GM12872 (cell line): ENCODE results near the gene EXOC2.

Experiments
- TF ChIP-seq, protein P1 (sequence below): IDR thresholded peaks from 3 replicates; pipeline ENCODE4 v1.5.1; 2011; ENCODE audit warnings: low read depth, mild to moderate bottlenecking, low read length, moderate library complexity; ENCODE audit not compliant: insufficient read depth

Gene EXOC2

DNA sequence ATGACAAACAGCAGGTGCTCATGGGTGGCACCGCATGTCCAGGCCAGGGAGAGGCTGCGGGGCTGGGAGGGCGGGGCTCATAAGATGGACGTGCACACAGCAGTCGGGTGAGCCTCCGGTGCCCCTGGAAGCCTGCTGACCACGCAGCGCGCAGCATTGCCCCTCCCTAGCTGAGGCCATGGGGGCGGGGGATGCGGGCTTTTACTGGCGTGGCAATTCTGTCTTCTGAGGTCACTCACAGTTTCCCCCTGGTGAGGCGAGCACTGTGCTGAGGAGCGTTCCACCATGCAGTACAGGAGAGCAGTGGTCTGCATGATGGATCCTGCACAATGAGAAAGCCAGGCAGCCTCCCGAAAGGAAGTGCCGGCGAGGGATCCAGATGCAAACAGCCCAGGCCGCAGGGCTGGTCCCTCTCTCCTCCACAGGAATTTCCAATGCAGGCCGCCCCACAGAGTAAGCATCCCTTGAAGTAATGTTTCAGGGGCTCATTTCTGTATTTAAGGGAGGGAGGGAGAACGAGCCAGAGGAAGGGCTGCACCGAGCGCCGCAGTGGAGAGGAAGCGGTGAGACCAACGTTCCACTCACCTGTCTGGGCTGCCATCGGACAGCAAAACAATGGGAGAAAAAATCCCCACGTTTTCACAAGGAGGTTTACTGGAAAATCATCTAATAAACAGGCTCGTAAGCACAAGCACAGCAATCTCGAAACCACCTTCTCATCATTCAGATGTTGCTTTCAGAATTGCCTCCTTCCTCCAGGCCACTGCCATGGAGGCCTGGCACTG, 245.4 kb downstream of the EXOC2 start:
- TF ChIP-seq, protein P1, sequence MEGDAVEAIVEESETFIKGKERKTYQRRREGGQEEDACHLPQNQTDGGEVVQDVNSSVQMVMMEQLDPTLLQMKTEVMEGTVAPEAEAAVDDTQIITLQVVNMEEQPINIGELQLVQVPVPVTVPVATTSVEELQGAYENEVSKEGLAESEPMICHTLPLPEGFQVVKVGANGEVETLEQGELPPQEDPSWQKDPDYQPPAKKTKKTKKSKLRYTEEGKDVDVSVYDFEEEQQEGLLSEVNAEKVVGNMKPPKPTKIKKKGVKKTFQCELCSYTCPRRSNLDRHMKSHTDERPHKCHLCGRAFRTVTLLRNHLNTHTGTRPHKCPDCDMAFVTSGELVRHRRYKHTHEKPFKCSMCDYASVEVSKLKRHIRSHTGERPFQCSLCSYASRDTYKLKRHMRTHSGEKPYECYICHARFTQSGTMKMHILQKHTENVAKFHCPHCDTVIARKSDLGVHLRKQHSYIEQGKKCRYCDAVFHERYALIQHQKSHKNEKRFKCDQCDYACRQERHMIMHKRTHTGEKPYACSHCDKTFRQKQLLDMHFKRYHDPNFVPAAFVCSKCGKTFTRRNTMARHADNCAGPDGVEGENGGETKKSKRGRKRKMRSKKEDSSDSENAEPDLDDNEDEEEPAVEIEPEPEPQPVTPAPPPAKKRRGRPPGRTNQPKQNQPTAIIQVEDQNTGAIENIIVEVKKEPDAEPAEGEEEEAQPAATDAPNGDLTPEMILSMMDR: no peak

DNA sequence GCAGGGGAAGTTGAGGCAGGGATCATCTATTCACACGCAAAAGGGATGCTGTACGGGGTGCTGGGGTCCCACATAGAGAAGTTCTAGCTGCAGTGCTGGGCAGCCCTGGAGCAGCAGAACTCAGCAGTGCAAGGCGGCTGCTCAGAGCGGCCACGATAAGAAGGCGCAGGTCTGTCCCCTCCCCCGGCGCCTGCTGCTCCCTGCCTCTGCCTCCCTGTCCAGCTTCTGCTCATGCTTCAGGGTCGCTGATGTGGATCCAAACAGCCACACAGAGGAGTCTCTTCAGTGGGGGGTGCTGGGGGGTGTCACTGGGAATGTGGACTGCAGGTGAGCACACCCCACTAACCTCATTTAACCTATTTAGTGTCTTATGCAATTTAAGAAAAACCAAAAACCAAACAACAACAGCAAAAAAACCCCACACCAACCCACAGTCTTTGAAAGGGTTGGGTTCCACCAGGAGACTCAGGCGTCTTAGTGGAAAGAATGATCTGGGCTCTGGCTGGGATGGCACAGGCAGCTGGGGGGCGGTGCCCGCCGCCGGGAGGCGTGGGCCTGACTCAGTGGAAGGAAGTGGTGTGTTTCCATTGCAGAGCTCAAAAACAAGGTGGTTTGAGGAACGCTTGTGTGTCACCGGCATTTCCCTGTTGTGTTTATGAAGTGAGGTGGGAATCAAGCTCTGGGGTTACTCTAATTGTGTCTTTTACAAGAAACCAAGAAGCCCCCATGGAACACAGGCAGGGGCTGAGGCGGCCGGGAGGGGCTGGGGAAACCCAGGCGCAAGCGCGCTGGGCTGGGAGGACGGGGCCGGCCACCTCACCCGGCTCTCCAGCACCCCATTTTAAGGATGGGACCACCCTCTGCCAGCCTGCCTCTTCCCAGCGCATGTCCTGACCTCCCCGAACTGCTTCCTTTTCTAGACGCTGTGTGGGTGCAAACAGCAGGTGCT, 246.2 kb downstream of the EXOC2 start:
- TF ChIP-seq, protein P1: no peak

DNA sequence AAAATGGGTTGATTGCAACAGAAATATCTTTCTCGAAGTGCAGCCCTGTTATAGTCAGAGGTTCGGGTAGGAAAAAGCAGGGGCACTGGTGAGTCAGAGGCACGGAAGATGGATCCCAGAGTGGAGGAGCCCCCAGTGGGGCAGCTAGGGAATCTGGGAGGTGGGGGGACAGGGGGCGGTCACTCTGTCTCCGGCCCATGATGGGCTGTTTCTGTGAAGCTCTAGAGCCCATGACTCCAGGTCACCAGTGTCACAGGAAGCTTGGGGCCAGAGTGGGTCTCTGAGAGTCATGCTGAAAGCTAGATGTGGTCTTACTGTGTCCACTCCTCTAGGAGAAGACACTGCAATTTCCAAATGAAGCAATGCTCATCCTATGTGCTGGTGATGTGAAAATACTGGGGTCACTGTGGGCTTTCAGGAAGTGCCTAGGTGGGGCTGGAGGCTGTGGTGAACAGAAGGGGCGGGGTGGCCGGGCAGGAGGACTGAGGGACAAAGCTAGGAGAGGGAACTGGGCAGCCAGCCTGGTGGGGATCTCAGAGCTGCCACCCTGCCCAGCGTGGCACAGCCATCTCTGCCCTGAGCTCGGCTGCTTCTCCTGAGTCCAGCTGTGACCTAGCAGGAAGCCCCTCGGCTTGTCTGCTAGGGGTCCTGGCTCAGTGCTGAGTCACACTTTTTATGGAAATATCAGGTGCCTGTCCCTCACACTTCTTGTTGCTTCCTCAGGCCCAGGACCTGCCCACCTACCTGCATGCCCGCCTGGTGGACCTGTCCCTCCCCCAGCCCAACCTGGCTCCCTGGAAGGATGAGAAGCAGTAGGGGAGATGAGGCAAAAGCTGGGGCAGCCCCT, 247.1 kb downstream of the EXOC2 start:
- TF ChIP-seq, protein P1: no peak

DNA sequence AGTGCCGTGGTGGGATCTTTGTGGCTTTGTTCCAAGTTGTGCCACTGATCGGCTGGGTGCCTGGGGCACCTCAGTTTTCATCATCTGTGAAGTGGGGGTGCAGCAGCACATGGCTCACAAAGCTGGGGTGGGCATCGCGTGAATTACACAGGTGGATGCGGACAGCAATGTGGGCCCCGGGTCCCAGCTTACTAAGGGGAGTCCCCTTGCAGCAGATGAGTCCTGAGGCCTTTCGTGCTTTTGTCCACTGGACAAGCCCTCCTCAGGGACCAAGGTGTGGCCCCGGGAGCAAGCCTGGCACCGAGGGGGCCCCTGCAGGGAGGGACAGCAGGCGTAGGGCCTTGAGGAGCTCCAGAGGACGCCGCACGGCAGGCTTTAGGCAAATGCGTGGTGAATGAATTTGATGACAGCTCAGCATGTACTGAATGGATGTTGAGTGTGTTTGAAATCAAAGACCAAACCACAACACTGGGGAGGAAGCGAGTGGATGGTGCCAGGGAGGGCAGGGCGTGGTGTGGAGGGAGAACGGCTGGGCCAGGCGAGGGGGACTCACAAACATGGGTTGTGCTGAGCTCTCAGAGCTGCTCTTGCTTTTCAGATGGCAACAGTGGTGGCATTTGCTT, 248.2 kb downstream of the EXOC2 start:
- TF ChIP-seq, protein P1: no peak

DNA sequence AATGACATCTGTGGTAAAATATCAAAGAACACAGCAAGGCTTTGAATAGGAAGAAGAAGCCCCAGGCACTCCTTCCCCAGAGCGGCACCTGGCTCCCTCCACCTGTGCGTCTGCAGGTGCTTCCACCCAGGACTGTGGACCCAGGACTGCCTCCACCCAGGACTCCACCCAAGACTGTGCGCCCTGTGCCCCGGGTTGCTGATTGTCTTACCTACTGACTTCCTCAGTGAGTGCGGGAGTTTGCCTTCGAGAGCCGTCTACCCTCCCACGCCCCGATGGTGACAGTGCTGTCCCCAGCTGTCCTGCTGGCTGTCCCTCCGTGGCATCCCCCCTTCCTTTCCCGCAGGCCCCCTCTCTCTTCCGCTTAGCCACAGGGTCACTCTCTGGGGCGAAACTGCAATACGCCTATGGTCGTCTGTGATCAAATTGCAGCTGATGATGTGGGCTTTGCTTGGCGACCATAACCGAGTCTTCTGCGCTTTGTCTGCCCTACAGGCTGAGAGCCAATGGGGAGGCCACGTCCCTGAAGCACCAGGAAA, 249.2 kb downstream of the EXOC2 start:
- TF ChIP-seq, protein P1: no peak

DNA sequence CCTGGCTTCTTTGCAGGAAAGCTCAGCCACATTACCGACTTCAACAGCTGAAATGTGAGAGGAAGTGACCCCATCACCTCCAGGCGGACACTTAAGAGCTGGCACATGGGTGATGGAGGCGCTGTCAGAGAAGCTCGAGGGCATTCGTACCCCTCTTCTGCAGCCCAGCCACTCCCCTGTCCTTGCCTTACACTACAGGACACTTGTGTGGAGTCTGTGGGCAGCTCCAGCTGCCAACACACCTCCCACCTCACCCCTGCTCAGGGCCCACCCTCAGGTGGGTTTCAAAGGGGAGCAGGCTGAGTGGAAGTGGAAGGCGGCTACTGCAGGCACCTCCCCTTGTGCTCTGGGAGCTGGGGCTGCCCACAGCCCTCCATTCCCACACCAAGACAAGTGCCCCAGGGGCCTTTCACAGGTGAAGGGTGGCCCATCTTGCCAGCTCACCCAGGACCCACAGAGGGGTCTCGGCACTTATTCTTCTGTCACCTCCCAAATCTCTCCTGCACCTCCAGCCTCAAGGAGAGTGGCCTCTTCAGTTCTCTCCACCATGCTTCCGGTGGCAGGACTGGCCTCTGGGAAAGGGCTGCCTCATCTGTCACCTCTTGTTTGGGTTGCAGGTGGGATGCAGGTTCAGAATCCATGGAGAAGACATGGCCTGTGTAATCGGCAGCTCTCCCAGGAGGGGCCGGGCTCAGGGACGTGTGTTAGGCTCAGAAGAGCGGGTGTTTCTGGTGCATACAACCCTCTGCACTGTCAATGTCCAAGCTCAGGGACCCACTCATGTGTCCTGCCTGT, 251.6 kb downstream of the EXOC2 start:
- TF ChIP-seq, protein P1: no peak
